Panc1 (cell line): Measurements from ENCODE around the gene MB21D2. TPM values are rescaled to one million over a fixed set of nuclear protein-coding genes. Genes with fewer than 3 reads are reported as not detected.

Source experiments
- ATAC-seq: fragments of 200-7000 bp; cut with Tn5 transposase; 2 replicates; pipeline ENCODE4 v1.9.1; 2020; ENCODE audit warnings: mild to moderate bottlenecking, moderate library complexity
- BruUV-seq: library from RNA; stranded (reverse); fragments of 400-500 nt; replicated peaks from 2 replicates; lab custom pipeline; 2021; lab: Mats Ljungman, UMichigan
- CTCF ChIA-PET: fragments of 300-600 bp; sonication (Branson Sonifier 250); formaldehyde crosslinking; loops from one replicate; lab custom pipeline; 2022; ENCODE audit warnings: antibody characterized with exemption; lab: Charles Lee
- POLR2A ChIA-PET: fragments of 300-600 bp; sonication (Branson Sonifier 250); formaldehyde crosslinking; loops from one replicate; lab custom pipeline; 2022; ENCODE audit warnings: antibody characterized with exemption; lab: Charles Lee
- DNase-seq: peaks from one replicate; pipeline ENCODE4 v3.0.0-alpha.2; 2010; ENCODE audit warnings: low read depth, low spot score
- H3K27ac ChIP-seq: 2 replicates; pipeline ENCODE4 v1.5.1; 2011; ENCODE audit warnings: mild to moderate bottlenecking, low read length, inconsistent platforms
- H3K27me3 ChIP-seq: fragments of 200-500 bp; sonication (Bioruptor generic); 2 replicates; pipeline ENCODE4 v1.6.0; 2014; ENCODE audit warnings: low read length, inconsistent platforms; ENCODE audit not compliant: control insufficient read depth, insufficient read depth
- H3K36me3 ChIP-seq: fragments of 200-500 bp; sonication (Bioruptor generic); 2 replicates; pipeline ENCODE4 v1.5.1; 2014; ENCODE audit warnings: inconsistent platforms, mild to moderate bottlenecking, low read length, moderate library complexity; ENCODE audit not compliant: control insufficient read depth, insufficient read depth
- H3K4me1 ChIP-seq: 2 replicates; pipeline ENCODE4 v1.5.1; 2011; ENCODE audit warnings: inconsistent platforms, mild to moderate bottlenecking, low read length, moderate library complexity; ENCODE audit not compliant: control insufficient read depth, insufficient read depth
- H3K4me3 ChIP-seq, 2 experiments: 2 replicates each; pipeline ENCODE4 v1.5.1; 2011 to 2012; ENCODE audit warnings: low read depth in 2 of 2, low read length in 2 of 2, mild to moderate bottlenecking in 2 of 2, inconsistent platforms in 1 of 2, moderate library complexity in 1 of 2
- H3K9me3 ChIP-seq: fragments of 200-500 bp; sonication (Bioruptor generic); 2 replicates; pipeline ENCODE4 v1.5.1; 2014; ENCODE audit warnings: low read depth, mild to moderate bottlenecking, inconsistent platforms, low read length, moderate library complexity; ENCODE audit not compliant: control insufficient read depth, insufficient read depth
- POLR2AphosphoS5 ChIP-seq: IDR thresholded peaks from 2 replicates; pipeline ENCODE4 v1.6.1; 2012; ENCODE audit warnings: mild to moderate bottlenecking, low read depth, low read length, moderate library complexity
- SIN3A ChIP-seq: IDR thresholded peaks from 2 replicates; pipeline ENCODE4 v1.6.1; 2012; ENCODE audit warnings: low read depth, mild to moderate bottlenecking, low read length, moderate library complexity, borderline replicate concordance; ENCODE audit not compliant: insufficient read depth
- TCF7L2 ChIP-seq: IDR thresholded peaks from 2 replicates; pipeline ENCODE4 v1.6.1; 2011; ENCODE audit warnings: mild to moderate bottlenecking, low read depth, low read length, inconsistent platforms
- in situ Hi-C: cut with HindIII; loops from 2 replicates; pipeline ENCODE4 v1.10.0; 2016; ENCODE audit warnings: low sequenced_read_pairs, low pct_unique_long_range_greater_than_20kb
- intact Hi-C: fragments of 100-400 bp; cut with micrococcal nuclease; formaldehyde crosslinking; loops from one replicate; pipeline ENCODE4 v1.10.0; 2022; ENCODE audit not compliant: unreplicated experiment
- total RNA-seq: library from RNA; stranded (reverse); gene quantifications from one replicate; pipeline ENCODE4 v1.2.1, GENCODE V29; 2021; ENCODE audit not compliant: unreplicated experiment
- TF ChIP-seq, protein P1 (sequence below), 2 experiments: IDR thresholded peaks; 2 replicates each; pipeline ENCODE4 v1.6.1; 2011 to 2012; ENCODE audit warnings: low read depth in 2 of 2, control low read depth in 1 of 2, low read length in 1 of 2, mild to moderate bottlenecking in 1 of 2, moderate library complexity in 1 of 2; ENCODE audit not compliant: insufficient read depth in 1 of 2
- TF ChIP-seq, protein P2 (sequence below): fragments of 450-650 bp; IDR thresholded peaks from 2 replicates; pipeline ENCODE4 v1.5.1; 2017; ENCODE audit warnings: mild to moderate bottlenecking

MB21D2 gene
- total RNA-seq, 1 experiment from 2014 or later = 7.8 TPM

DNA sequence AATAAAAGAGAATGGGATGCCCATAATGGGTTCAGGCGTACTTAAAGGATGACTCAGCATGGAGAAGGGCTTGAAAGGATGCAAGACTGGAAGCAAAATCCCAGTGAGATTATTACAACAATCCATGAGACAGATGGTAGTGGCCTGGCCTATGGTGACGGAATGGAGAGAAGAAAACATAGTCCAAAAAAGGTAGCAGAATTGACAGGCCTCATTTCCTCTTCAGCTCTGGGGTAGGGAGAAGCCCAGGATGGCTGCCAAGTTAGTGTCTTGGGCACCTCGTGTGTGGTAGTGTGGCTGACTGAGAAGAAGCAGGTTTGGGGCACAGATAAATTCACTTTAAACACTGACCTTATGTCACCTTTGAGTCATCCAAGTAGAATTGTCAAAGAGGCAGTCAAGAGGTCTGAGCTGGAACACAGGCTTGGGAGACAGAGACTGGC, 18.1 kb downstream of the MB21D2 start:
- in situ Hi-C loops = no loop called here
- BruUV-seq = no TSS peak
- CTCF ChIA-PET = interaction anchor here (0.7 kb wide), 1 partner anchor 11 kb away, joined by 3 read pairs; no protein-coding TSS in a partner anchor

DNA sequence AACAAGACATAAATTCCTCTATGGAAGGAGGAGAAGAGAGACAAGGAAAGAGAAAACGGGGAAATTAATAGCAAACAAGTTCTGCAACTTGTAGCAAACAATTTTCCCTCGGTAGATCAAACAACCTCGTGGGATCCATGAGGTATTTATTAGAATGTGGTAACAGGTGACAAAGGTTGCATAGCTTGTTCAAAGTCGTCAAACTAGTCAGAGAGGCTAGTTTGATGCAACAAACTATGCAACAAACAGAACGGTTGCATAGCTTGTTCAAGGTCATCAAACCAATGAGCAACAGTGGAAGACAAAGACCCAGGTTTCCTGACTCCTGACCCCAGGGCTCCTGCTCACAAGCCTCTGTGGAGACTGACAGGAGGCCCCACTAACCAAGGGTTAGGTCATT, 20.7 kb downstream of the MB21D2 start:
- ChIA-PET CTCF (no interaction called here), POLR2A (interaction anchor here (0.7 kb wide), 1 partner anchor 15 kb away, joined by 4 read pairs; no protein-coding TSS in a partner anchor)
- Histone ChIP-seq H3K27ac (peak overlapping the region; percentile 40; the same call in 1 of the 2 replicates), H3K27me3 (no peaks in the 10 kb centered on the region), H3K36me3 (no peaks in the 10 kb centered on the region), H3K9me3 (no peaks in the 10 kb centered on the region), H3K4me1 (peaks cover 23% of the 10 kb centered on the region), H3K4me3 (no peak overlapping the region)
- in situ Hi-C loops (no loop called here), intact Hi-C loops (no loop called here)
- ATAC-seq = no peak
- no peak for DNase-seq
- TF ChIP-seq, protein P1, sequence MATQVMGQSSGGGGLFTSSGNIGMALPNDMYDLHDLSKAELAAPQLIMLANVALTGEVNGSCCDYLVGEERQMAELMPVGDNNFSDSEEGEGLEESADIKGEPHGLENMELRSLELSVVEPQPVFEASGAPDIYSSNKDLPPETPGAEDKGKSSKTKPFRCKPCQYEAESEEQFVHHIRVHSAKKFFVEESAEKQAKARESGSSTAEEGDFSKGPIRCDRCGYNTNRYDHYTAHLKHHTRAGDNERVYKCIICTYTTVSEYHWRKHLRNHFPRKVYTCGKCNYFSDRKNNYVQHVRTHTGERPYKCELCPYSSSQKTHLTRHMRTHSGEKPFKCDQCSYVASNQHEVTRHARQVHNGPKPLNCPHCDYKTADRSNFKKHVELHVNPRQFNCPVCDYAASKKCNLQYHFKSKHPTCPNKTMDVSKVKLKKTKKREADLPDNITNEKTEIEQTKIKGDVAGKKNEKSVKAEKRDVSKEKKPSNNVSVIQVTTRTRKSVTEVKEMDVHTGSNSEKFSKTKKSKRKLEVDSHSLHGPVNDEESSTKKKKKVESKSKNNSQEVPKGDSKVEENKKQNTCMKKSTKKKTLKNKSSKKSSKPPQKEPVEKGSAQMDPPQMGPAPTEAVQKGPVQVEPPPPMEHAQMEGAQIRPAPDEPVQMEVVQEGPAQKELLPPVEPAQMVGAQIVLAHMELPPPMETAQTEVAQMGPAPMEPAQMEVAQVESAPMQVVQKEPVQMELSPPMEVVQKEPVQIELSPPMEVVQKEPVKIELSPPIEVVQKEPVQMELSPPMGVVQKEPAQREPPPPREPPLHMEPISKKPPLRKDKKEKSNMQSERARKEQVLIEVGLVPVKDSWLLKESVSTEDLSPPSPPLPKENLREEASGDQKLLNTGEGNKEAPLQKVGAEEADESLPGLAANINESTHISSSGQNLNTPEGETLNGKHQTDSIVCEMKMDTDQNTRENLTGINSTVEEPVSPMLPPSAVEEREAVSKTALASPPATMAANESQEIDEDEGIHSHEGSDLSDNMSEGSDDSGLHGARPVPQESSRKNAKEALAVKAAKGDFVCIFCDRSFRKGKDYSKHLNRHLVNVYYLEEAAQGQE (IDR thresholded peaks at IDR 0.05; ENCODE audit: insufficient read depth in 1 of 2, low read depth in 2 of 2, low read length in 1 of 2) = no peak
- TF ChIP-seq, protein P2, sequence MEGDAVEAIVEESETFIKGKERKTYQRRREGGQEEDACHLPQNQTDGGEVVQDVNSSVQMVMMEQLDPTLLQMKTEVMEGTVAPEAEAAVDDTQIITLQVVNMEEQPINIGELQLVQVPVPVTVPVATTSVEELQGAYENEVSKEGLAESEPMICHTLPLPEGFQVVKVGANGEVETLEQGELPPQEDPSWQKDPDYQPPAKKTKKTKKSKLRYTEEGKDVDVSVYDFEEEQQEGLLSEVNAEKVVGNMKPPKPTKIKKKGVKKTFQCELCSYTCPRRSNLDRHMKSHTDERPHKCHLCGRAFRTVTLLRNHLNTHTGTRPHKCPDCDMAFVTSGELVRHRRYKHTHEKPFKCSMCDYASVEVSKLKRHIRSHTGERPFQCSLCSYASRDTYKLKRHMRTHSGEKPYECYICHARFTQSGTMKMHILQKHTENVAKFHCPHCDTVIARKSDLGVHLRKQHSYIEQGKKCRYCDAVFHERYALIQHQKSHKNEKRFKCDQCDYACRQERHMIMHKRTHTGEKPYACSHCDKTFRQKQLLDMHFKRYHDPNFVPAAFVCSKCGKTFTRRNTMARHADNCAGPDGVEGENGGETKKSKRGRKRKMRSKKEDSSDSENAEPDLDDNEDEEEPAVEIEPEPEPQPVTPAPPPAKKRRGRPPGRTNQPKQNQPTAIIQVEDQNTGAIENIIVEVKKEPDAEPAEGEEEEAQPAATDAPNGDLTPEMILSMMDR = no peak
- no peak for TF ChIP-seq SIN3A
- no peak for TF ChIP-seq POLR2AphosphoS5
- TF ChIP-seq TCF7L2 = no peak
- BruUV-seq = no TSS peak

More for the DNA sequence above, 18.1 kb downstream of the MB21D2 start:
- Histone ChIP-seq H3K36me3 (no peaks in the 10 kb centered on the region), H3K27me3 (no peaks in the 10 kb centered on the region), H3K27ac (0 out of 2 replicates have a peak overlapping the region, but pooled peaks have one; percentile 36), H3K9me3 (no peaks in the 10 kb centered on the region; the same call in 1 of the 2 replicates), H3K4me3 (no peak overlapping the region), H3K4me1 (peaks cover 5% of the 10 kb centered on the region)
- intact Hi-C loops = no loop called here
- DNase-seq (no peak), ATAC-seq (no peak)
- POLR2A ChIA-PET = no interaction called here
- TF ChIP-seq, protein P2 = no peak
- TF ChIP-seq SIN3A (no peak), TCF7L2 (no peak), POLR2AphosphoS5 (no peak)
- TF ChIP-seq, protein P1 (IDR thresholded peaks at IDR 0.05; ENCODE audit: insufficient read depth in 1 of 2, low read depth in 2 of 2, low read length in 1 of 2) = no peak
